T-cell (primary cell): ENCODE results near the gene GXYLT2. TPM values are rescaled to one million over a fixed set of nuclear protein-coding genes. Genes with fewer than 3 reads are reported as not detected.
A peak's percentile ranks its signal among the peaks of the same experiment; 100 is the strongest.

Experiments
- ATAC-seq, 4 experiments: fragments of 200-7000 bp in 3 of 4; fragments of 150-1000 bp in 1 of 4; cut with Tn5 transposase; replicated peaks in 1 of 4; 1 replicate in 3 of 4; 2 replicates in 1 of 4; pipeline ENCODE4 v1.10.0; 2021; ENCODE audit warnings: moderate library complexity in 3 of 4, mild to moderate bottlenecking in 2 of 4, moderate number of reproducible peaks in 1 of 4
- CTCF ChIA-PET, 2 donors: fragments of 300-600 bp; sonication (Branson Sonifier 250); formaldehyde crosslinking; loops; one replicate each; lab custom pipeline; 2022; ENCODE audit warnings: antibody characterized with exemption in 2 of 2; lab: Charles Lee
- POLR2A ChIA-PET, 2 donors: fragments of 300-600 bp; sonication (Branson Sonifier 250); formaldehyde crosslinking; loops; one replicate each; lab custom pipeline; 2022; ENCODE audit warnings: antibody characterized with exemption in 2 of 2; lab: Charles Lee
- DNase-seq, 35 experiments: peaks; one replicate each; pipeline versions ENCODE4 v3.0.0 to v3.0.0-alpha.2; 2013 to 2023
- H3K27ac ChIP-seq: one replicate; pipeline ENCODE4 v1.5.1; 2013; ENCODE audit warnings: low read length
- H3K27me3 ChIP-seq, 2 experiments: replicated peaks in 1 of 2; 1 replicate in 1 of 2; 2 replicates in 1 of 2; pipeline versions ENCODE4 v1.6.1 to v1.7.0; 2013; ENCODE audit warnings: low read length in 1 of 2, mixed read lengths in 1 of 2; ENCODE audit not compliant: control insufficient read depth in 2 of 2, insufficient read depth in 2 of 2; ENCODE audit errors: extremely low read depth in 1 of 2
- H3K36me3 ChIP-seq, 2 donors: 1 replicate in 1 of 2; 2 replicates in 1 of 2; pipeline versions ENCODE4 v1.6.1 to v1.7.0; 2013; ENCODE audit warnings: low read length in 1 of 2; ENCODE audit not compliant: control insufficient read depth in 2 of 2, insufficient read depth in 1 of 2; ENCODE audit errors: extremely low read depth in 1 of 2
- H3K4me1 ChIP-seq, 2 experiments: 1 replicate in 1 of 2; 2 replicates in 1 of 2; pipeline versions ENCODE4 v1.6.1 to v1.7.0; 2013; ENCODE audit warnings: low read length in 2 of 2, mixed read lengths in 1 of 2; ENCODE audit not compliant: insufficient read depth in 2 of 2, control insufficient read depth in 1 of 2; ENCODE audit errors: extremely low read depth in 1 of 2
- H3K4me3 ChIP-seq, 2 donors: 1 replicate in 1 of 2; 2 replicates in 1 of 2; pipeline versions ENCODE4 v1.5.1 to v1.7.0; 2013; ENCODE audit warnings: mild to moderate bottlenecking in 2 of 2, low read length in 1 of 2, moderate library complexity in 1 of 2; ENCODE audit not compliant: control insufficient read depth in 1 of 2; ENCODE audit errors: extremely low read depth in 1 of 2
- H3K9me3 ChIP-seq: 2 replicates; pipeline ENCODE4 v1.7.0; 2013
- H3K27ac Mint-ChIP-seq, 2 donors: one replicate each; pipeline ENCODE4 v1.8.0; 2020 to 2021; ENCODE audit warnings: mild to moderate bottlenecking in 2 of 2, mixed read lengths in 2 of 2
- H3K27me3 Mint-ChIP-seq, 2 donors: one replicate each; pipeline ENCODE4 v1.8.0; 2021 to 2022; ENCODE audit warnings: mixed read lengths in 2 of 2
- H3K36me3 Mint-ChIP-seq: one replicate; pipeline ENCODE4 v1.8.0; 2021; ENCODE audit warnings: mixed read lengths
- H3K4me1 Mint-ChIP-seq, 3 donors: one replicate each; pipeline ENCODE4 v1.8.0; 2020 to 2022; ENCODE audit warnings: mixed read lengths in 3 of 3, mild to moderate bottlenecking in 1 of 3
- H3K4me3 Mint-ChIP-seq, 3 donors: one replicate each; pipeline ENCODE4 v1.8.0; 2020 to 2022; ENCODE audit warnings: mild to moderate bottlenecking in 3 of 3, mixed read lengths in 3 of 3, moderate library complexity in 3 of 3
- H3K9me3 Mint-ChIP-seq, 3 donors: one replicate each; pipeline ENCODE4 v1.8.0; 2020 to 2022; ENCODE audit warnings: mixed read lengths in 3 of 3
- WGBS: methylation state at CpG from one replicate; pipeline ENCODE4 v1.1.5; 2013; ENCODE audit warnings: missing lambda C conversion rate; ENCODE audit not compliant: insufficient coverage; 5-methylcytosine and 5-hydroxymethylcytosine counted together
- total RNA-seq, 35 experiments: library from RNA in 6 of 35; stranded (reverse) in 6 of 35; fragments of 120-200 nt in 1 of 35; gene quantifications; one replicate each; pipeline versions ENCODE4 v1.2.1 to v1.2.4 and lab custom pipeline; 2013 to 2026

GXYLT2 gene
- total RNA-seq, 5 donors from 2014 or later (not counting 1 experiment from before 2014, with no cell fraction given), result 0.09 to 0.19 TPM; not detected in 3

DNA sequence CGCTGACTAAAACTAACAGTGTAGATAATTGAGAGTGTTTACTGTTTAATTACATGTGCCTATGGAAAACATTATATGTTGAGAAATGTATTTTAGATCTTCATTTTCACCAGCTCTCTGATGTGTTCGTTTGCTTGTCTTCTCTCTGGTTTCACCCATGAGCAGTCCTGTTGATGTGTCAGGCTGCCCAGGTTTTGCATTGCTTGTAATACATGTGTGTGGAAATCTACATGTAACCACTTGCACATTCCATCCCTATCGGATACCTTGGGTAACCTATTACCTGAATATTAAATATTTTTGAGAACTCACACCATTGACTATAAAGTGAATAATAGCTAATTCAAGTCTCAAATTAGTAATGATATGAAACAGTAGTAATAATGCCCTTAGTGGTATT is 121.9 kb downstream of the GXYLT2 start:
- POLR2A ChIA-PET, result interaction anchor here (0.6 to 1.0 kb wide), 2 partner anchors 63 to 1919 kb away, joined by 3 read pairs; no protein-coding TSS in a partner anchor
- Histone ChIP-seq H3K4me1 (peaks cover 15 to 21% of the 10 kb centered on the region in 2 experiments), H3K36me3 (peaks cover 4 to 24% of the 10 kb centered on the region in 2 donors), H3K27me3 (no peaks in the 10 kb centered on the region), H3K27ac (no peak overlapping the region), H3K4me3 (no peak overlapping the region), H3K9me3 (no peaks in the 10 kb centered on the region)
- no CpG with 5 or more reads among the region's 3 CpGs for WGBS
- Mint-ChIP-seq H3K27me3 (no peaks in the 10 kb centered on the region), H3K36me3 (peaks cover 58% of the 10 kb centered on the region), H3K4me3 (peak overlapping the region in 1 of 3 donors; percentile 51), H3K9me3 (no peaks in the 10 kb centered on the region), H3K27ac (peak overlapping the region in 1 of 2 donors; percentile 7), H3K4me1 (peaks cover 81 to 86% (median 83%) of the 10 kb centered on the region in 3 donors)
- no peak for ATAC-seq
- CTCF ChIA-PET, result interaction anchor here in 1 of 2 donors (0.5 to 1.3 kb wide), 4 partner anchors 10 to 126 kb away, joined by 3 read pairs; no protein-coding TSS in a partner anchor
- no peak for DNase-seq

GRCh38 chr3:73010158-73010557 is 122.3 kb downstream of the GXYLT2 start:
- DNase-seq (no peak), ATAC-seq (no peak)
- Mint-ChIP-seq H3K4me1 (peaks cover 80 to 84% (median 81%) of the 10 kb centered on the region in 3 donors), H3K9me3 (no peaks in the 10 kb centered on the region), H3K27me3 (no peaks in the 10 kb centered on the region), H3K36me3 (peaks cover 57% of the 10 kb centered on the region), H3K27ac (no peak overlapping the region), H3K4me3 (peak overlapping the region in 1 of 3 donors; percentile 46)
- Histone ChIP-seq H3K9me3 (no peaks in the 10 kb centered on the region), H3K27me3 (no peaks in the 10 kb centered on the region), H3K36me3 (peaks cover 4 to 24% of the 10 kb centered on the region in 2 donors), H3K4me1 (peaks cover 15 to 21% of the 10 kb centered on the region in 2 experiments), H3K4me3 (no peak overlapping the region), H3K27ac (no peak overlapping the region)
- POLR2A ChIA-PET, result interaction anchor here (0.6 to 1.0 kb wide), 3 partner anchors 13 to 1920 kb away, joined by 3 read pairs; no protein-coding TSS in a partner anchor
- 100% methylated on average over 3 of the region's 6 CpGs for WGBS
- CTCF ChIA-PET, result interaction anchor here (0.7 to 1.3 kb wide), 4 partner anchors 11 to 46 kb away, joined by 3 read pairs; no protein-coding TSS in a partner anchor

GRCh38 chr3:73018298-73018697 is 130.5 kb downstream of the GXYLT2 start:
- no peak overlapping the region for H3K27ac Mint-ChIP-seq
- H3K27me3 Mint-ChIP-seq, result no peaks in the 10 kb centered on the region
- CTCF ChIA-PET, result no interaction called here
- 86% methylated on average over 1 of the region's 4 CpGs for WGBS
- H3K4me1 Mint-ChIP-seq, result peaks cover 68 to 75% (median 75%) of the 10 kb centered on the region in 3 donors
- peaks cover 0 to 4% of the 10 kb centered on the region in 2 donors for H3K36me3 ChIP-seq
- POLR2A ChIA-PET, result no interaction called here
- H3K4me3 Mint-ChIP-seq, result peak overlapping the region in 1 of 3 donors; percentile 9
- no peak for ATAC-seq
- H3K4me3 ChIP-seq, result no peak overlapping the region
- H3K9me3 ChIP-seq, result no peaks in the 10 kb centered on the region
- H3K4me1 ChIP-seq, result peaks cover 12 to 23% of the 10 kb centered on the region in 2 experiments
- DNase-seq, result no peak
- H3K27ac ChIP-seq, result no peak overlapping the region
- H3K9me3 Mint-ChIP-seq, result no peaks in the 10 kb centered on the region
- no peaks in the 10 kb centered on the region for H3K27me3 ChIP-seq
- peaks cover 22% of the 10 kb centered on the region for H3K36me3 Mint-ChIP-seq

GRCh38 chr3:73018790-73019441 is 131.1 kb downstream of the GXYLT2 start:
- Mint-ChIP-seq H3K27ac (no peak overlapping the region), H3K9me3 (no peaks in the 10 kb centered on the region), H3K4me3 (peak overlapping the region in 1 of 3 donors; percentile 9)

GRCh38 chr3:73021301-73021835 is 133.5 kb downstream of the GXYLT2 start:
- no CpG with 5 or more reads among the region's 4 CpGs for WGBS
- Histone ChIP-seq H3K27me3 (no peaks in the 10 kb centered on the region), H3K9me3 (no peaks in the 10 kb centered on the region), H3K27ac (no peak overlapping the region), H3K36me3 (no peaks in the 10 kb centered on the region), H3K4me1 (peaks cover 15 to 22% of the 10 kb centered on the region in 2 experiments), H3K4me3 (no peak overlapping the region)
- no peaks in the 10 kb centered on the region for H3K9me3 Mint-ChIP-seq
- H3K4me3 Mint-ChIP-seq, result no peak overlapping the region
- H3K27me3 Mint-ChIP-seq, result no peaks in the 10 kb centered on the region
- H3K36me3 Mint-ChIP-seq, result peaks cover 15% of the 10 kb centered on the region
- ChIA-PET CTCF (interaction anchor here in 1 of 2 donors (0.8 kb wide), 1 partner anchor 15 kb away, joined by 3 read pairs; no protein-coding TSS in a partner anchor), POLR2A (interaction anchor here in 1 of 2 donors (0.6 to 0.7 kb wide), 3 partner anchors 35 to 626 kb away, joined by 3 to 7 read pairs (median 6); no protein-coding TSS in a partner anchor)
- peaks cover 77 to 78% (median 78%) of the 10 kb centered on the region in 3 donors for H3K4me1 Mint-ChIP-seq
- ATAC-seq (no peak), DNase-seq (no peak)
- peak overlapping the region in 1 of 2 donors; percentile 31 for H3K27ac Mint-ChIP-seq

More at GRCh38 chr3:73018790-73019441, 131.1 kb downstream of the GXYLT2 start:
- ATAC-seq, result no peak
- Histone ChIP-seq H3K9me3 (no peaks in the 10 kb centered on the region), H3K4me1 (peaks cover 15 to 23% of the 10 kb centered on the region in 2 experiments), H3K27me3 (no peaks in the 10 kb centered on the region), H3K27ac (no peak overlapping the region), H3K4me3 (no peak overlapping the region), H3K36me3 (peaks cover 0 to 4% of the 10 kb centered on the region in 2 donors)
- ChIA-PET CTCF (interaction anchor here in 1 of 2 donors (0.8 kb wide), 1 partner anchor 37 kb away, joined by 3 read pairs; no protein-coding TSS in a partner anchor), POLR2A (interaction anchor here in 1 of 2 donors (0.5 kb wide), 1 partner anchor 711 kb away, joined by 8 read pairs; no protein-coding TSS in a partner anchor)
- no peaks in the 10 kb centered on the region for H3K27me3 Mint-ChIP-seq
- WGBS, result no CpG with 5 or more reads among the region's 5 CpGs
- DNase-seq, result no peak
- H3K36me3 Mint-ChIP-seq, result peaks cover 21% of the 10 kb centered on the region
- H3K4me1 Mint-ChIP-seq, result peaks cover 63 to 72% (median 71%) of the 10 kb centered on the region in 3 donors

GRCh38 chr3:73024836-73025235 is 137.0 kb downstream of the GXYLT2 start:
- Histone ChIP-seq H3K27ac (no peak overlapping the region), H3K27me3 (no peaks in the 10 kb centered on the region), H3K4me3 (no peak overlapping the region), H3K9me3 (no peaks in the 10 kb centered on the region), H3K4me1 (peaks cover 7 to 33% of the 10 kb centered on the region in 2 experiments), H3K36me3 (peaks cover 0 to 4% of the 10 kb centered on the region in 2 donors)
- ChIA-PET CTCF (no interaction called here), POLR2A (no interaction called here)
- Mint-ChIP-seq H3K4me3 (no peak overlapping the region), H3K27ac (peak overlapping the region in 1 of 2 donors; percentile 45), H3K4me1 (peaks cover 76 to 82% (median 82%) of the 10 kb centered on the region in 3 donors), H3K27me3 (no peaks in the 10 kb centered on the region), H3K9me3 (no peaks in the 10 kb centered on the region), H3K36me3 (peaks cover 13% of the 10 kb centered on the region)
- ATAC-seq, result no peak
- no peak for DNase-seq
